HG02763 (cell line): ENCODE data around the gene SYT5.
"Not testable (repeated sequence)": the region's sequence is repeated elsewhere in the genome, so short reads cannot be mapped to it uniquely, and the experiment has no call there.

Source experiments
- ATAC-seq: cut with Tn5 transposase; IDR thresholded peaks from one replicate; pipeline ENCODE4 v1.9.1; 2021; ENCODE audit warnings: mild to moderate bottlenecking, moderate library complexity; ENCODE audit not compliant: unreplicated experiment

SYT5 gene

DNA sequence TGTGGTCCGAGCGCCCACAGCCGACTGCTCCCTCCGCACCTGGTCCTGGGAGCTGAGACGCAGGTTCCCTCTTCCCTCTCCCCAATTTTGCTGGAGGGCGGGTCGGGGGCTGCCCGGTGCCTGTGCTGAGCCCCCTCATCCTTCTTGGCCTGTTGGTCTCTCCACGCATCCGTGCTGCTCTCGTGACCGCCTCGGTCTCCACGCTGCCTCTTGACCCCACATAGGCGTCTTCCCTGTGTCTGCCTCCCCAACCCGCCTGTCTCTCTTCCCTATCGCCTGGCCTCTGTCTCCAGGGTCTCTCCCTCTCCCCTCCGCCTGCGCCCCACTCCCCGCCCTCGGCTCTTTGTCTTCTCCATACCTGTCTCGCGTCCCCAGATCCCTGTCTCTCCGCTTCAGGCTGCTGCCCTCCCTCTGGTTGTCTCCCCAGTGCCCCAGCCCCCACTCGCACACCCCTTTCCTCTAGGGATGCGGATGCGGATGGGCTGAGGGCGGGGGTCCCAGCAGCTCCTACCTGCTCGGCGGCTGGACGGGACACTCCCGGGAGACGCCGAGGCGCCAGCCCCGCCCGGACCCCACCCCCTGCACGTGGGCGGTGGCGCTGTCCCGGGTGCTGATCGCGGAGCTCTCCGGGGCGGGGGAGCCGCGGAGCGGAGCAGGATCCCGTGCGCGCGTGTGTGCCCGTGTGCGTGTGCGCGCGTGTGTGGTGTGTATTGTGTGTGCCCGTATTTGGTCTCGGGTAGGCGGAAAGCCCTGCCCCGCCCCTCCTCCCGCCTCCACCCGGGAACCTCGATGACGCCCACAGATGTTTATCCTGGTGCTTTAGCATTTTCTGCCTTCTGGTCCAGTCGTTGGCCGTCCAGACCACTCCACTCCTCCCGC, at the start of gene SYT5:
Gene SYT5 (minus strand): TSS at position 684 of the 879 bp plus-strand sequence. CDS start 1,248 bp downstream, outside the sequence.
- no peak for ATAC-seq

DNA sequence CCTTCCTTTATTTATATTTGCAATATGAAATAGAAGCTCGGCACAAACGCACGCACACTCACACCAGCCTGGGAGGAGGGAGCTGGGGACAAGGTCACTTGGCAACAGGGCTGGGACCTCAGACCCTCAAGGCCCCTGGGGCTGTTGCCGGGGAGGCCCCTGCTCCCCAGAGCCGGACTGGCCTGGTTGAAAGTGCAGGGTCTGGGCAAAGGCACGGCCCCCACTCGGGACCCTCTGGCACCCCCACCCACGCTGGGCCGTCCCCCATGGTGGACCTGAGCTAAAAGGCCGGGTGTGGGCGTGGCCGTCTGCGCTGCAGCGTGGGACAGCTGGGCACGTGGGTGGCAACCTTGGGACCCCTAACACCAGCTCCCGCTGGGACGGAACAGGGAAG, 49.7 kb upstream of the SYT5 start:
- ATAC-seq = no peak

DNA sequence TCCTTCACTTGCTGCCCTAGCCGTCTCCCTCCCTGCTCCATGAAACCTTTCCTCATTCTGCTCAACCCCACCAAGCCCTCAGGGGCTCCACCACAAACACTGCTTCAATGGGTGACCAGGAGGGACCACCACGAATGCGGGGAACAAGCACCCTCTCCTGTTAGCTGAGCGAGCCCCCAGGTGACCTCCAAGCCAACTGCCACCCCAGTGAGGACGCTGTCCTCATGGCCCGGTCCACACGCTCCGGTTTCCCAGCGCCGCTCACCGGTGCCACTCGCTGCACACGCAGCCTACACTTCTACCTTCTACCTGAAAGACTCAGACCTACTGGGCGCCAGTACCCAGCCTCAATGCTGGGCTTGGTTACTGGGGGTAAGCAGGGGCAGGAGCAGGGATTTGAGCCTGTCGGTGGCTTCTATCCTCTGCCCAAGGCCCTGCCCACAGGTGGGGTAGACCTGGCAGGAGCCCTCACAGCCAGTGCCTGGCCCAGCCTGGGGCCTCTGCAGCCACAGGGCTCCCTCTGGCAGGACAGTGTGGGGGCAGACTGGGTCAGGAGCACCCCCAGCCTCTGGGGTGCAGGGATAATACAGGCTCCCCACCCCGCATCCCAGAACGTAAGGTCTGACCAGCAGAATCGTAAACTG, 49.2 kb upstream of the SYT5 start:
- ATAC-seq = no peak

DNA sequence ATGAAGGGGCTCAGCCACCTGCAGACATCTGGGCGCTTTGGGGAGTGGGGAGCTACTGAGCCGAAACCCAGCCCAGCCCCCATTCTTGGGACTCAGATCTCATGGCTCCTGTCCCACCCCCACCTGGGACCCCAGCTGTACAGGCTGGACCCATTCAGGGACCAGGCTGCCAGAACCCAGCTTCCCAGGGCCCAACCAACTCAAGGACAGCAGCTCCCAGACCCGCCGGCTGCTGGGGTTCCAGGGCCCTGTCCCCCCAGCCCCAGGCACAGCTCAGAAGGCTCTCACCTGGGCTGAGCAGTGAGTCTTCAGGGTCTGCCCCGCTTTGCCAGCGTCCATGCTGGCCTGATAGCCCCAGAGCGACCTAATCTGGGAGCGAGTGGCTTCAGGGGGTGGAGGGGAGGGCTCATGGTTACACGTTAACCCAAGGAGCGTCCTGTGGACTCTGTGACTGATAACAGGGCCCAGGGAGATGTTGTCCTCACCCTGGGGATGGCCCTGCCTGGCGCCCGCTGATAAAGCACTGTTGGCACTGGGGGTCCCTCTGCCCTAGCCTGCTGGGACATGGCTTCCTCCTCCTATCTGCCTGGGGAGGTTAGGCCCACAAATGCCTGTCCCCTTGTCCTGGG, 48.4 kb upstream of the SYT5 start, which contains the start of gene TMEM86B:
Gene TMEM86B (minus strand): TSS at position 361 of the 629 bp plus-strand sequence. CDS start 22 bp downstream, at position 339.
- no peak for ATAC-seq

DNA sequence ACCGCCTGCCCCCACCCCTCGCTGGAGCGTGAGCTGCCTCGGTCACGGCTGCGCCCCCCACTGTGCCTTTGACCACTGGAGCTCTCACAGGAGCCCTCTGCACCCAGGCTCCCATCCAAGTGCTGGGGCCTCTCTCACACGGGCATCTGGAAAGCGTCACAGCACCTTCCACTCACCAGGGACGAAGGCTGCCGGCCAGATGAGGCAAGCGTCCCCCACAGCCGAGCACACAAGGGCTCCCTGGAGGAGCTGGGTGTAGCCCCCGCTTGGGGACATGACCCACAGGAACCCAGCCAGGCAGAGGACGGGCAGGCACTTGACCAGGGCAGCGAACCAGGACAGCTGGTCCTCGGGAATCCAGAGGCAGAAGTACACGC, 47.9 kb upstream of the SYT5 start:
- no peak for ATAC-seq

DNA sequence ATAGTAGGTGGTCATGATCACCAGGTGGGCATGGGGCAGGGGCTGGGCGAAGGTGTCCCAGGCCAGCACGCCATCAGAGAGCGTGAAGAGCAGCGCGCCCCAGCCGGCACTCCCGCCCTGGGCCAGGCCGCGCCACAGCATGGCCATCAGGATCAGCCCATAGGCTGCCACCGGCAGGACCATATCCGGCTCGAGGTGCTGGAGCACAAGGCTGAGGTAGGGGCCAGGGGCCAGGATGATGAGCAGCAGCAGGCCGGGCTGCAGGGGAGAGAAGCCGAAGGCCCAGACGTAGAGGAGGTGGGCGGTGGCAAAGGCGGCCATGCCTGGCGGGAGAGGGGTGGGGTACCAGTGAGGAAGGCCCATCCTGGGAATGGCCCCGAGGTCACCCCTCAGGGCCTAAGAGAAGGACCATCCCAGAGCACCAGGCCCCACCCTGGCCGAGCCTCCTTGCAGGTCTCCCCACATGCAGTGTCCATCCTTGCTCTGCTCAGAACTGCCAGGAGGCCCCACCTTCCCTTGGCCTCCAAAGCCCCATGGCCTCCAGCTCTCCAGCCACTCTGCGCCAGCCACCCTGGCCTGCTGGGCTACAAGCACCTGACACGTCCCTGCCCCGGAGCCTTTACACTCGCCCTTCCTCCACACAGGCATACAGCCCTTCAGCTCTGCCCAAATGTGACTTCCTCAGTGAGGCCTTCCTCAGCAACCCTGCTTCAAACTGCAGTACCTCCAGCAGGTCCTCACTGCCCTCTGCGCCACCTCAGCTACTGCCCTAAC, 47.3 kb upstream of the SYT5 start:
- ATAC-seq = no peak

DNA sequence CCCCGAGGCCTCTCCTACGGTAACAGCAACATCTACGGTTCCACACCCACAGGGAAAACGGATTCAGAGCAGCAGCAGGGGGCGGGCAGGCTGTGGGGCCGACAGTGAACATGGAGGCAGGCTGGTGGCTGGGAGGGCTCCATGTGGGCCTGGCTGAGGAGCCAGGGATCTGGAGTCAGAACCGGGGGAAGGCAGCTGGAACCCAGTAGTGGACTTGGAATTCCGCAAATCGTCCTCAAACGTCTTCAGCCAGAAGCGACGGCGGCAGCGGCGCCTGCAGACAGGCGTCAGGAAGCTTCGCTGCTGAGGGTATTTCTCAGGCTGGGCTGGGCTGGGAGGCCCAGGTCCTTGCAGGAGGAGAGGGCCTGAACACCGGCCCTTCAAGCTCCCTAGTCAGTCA, 46.7 kb upstream of the SYT5 start:
- ATAC-seq = no peak

DNA sequence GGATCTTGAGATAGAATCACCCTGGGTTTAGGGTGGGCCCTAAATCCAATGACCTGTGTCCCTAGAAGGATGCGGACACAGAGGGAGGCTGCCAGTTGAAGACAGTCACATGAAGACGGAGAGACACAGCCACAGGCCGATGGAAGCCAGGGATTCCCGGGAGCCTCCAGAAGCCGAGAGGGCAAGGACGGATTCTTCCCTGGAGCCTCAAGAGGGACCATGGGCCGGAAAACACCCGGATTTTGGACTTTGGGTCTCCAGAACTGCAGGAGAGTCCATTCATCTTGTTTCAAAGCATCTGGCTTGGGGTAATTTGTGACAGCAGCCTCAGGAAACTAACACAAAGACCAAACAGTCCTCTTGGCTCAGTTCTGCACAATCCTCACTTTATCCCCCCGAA, 46.2 kb upstream of the SYT5 start:
- ATAC-seq = no peak

DNA sequence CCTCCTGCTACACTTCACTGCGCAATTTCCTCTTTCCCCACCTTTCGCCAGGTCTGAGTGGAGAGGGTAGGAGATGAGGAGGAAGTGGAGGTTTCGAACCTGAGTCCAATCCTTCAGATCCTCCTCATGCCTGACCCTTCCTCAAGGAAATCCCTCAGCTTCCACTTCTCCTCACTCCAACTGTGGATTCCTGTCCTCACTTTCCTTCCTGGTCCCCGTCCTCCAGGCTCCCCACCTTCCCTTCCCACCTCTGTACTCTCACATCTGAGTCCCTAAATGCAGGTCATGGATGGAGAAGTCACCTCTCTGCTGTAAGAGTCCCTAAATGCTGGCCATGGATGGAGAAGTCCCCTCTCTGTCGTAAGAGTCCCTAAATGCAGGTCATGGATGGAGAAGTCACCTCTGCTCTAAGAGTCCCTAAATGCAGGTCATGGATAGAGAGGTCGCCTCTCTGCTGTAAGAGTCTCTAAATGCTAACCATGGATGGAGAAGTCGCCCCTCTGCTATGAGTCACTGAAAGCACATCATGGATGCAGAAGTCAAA, 45.4 kb upstream of the SYT5 start:
- no peak for ATAC-seq

DNA sequence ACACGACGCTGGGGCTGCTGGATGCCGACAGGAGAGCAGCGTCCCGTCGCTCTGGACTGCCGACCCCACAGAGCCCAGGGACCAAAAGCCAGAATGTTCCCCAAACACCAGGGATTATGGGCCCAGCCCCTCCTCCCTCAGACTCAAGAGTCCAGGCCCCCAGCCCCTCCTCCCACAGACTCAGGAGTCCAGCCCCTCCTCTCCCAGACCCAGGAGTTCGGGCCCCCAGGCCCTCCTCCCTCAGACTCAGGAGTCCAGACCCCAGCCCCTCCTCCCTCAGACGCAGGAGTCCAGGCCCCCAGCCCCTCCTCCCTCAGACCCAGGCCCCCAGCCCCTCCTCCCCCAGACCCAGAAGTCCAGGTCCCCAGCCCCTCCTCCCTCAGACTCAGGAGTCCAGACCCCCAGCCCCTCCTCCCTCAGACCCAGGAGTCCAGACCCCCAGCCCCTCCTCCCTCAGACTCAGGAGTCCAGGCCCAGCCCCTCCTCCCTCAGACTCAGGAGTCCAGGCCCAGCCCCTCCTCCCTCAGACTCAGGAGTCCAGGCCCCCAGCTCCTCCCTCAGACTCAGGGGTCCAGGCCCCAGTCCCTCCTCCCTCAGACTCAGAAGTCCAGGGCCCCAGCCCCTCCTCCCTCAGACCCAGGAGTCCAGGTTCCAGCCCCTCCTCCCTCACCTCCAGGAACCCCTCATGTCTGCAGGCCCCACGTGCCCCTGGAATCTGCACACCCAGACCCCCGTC, 44.8 kb upstream of the SYT5 start:
- ATAC-seq = not testable (repeated sequence)

DNA sequence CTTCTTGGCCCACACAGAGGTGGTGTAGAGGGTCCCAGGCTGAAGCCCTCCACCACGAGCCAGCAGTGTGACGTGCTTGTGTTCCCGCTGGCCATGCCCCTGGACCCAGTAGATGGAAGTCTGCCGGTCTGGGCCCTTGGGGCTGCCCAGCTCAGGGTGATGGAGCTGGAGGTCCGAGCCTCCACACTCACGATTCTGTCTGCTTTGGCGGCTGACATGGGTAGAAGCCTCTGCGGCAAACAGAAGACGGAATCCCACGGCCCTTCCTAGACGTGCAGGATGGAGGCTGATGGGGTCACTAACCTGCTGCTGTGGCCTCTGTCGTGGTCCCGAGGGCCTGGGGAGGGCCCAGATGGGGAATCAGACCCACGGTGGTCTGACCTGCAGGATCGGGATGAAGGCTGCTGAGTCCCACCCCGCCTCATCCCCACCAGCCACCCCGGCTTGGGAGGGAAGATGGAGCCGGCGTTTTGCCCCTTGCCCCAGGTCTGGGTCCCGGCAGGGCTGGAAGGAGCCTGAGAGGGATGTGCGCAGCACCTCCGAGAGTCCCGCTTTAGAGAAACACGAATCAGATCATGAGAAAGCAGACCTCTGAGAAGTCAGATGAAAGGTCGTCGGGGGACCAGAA, 44.1 kb upstream of the SYT5 start:
- no peak for ATAC-seq

DNA sequence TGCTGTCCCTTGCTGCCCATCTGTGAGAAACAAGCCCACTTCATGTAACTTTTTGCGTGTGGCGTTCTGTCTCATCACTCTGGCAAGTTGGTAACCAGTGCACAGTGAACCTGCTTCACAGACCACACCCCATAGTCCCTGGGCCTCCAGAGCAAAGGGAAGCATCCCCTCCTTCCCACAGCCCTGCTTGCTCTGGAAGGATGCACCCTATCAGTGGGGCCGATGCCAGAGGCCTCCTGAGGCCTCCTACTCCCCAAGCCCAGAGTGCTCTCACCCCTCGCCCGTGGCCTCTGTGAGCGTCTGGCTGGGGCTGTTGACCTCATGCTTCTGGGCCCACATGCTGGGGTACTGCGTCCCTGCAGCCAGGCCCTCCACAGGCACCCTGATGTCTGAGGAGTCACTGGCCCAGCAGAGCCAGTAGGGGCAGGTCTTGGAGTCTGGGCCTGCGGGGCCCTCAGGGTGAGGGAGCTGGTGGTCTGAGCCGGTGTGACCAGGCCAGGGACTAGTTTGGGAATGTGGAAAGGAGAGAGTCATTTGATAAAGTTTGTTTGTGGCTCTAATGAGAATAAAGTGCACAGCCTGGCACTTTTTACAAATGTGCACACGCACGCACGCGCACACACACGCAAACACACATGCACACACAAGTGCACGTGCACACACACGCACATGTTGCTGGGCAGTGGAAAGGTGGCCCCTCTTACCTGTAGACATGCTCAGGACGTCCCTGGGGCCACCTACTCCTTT, 43.4 kb upstream of the SYT5 start:
- ATAC-seq = no peak

DNA sequence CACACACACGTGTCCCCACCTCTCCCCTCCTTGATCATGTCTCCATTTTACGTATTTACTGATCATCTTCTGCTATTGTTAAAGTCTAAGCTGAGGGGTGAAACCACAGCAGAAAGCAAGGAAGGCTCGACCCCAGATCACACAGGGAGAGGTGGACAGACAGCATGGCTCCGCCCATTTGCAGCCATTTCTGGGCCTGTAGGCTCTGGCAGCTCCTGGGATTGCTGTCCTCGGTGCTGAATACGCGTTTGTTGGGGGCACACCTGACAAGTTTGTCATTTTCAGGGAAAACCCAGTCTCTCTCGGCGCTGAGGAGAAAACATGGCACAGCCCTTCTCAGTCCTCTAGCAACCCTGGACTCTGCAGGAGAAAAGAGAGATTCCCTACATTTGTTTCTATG, 40.4 kb upstream of the SYT5 start:
- ATAC-seq = no peak

DNA sequence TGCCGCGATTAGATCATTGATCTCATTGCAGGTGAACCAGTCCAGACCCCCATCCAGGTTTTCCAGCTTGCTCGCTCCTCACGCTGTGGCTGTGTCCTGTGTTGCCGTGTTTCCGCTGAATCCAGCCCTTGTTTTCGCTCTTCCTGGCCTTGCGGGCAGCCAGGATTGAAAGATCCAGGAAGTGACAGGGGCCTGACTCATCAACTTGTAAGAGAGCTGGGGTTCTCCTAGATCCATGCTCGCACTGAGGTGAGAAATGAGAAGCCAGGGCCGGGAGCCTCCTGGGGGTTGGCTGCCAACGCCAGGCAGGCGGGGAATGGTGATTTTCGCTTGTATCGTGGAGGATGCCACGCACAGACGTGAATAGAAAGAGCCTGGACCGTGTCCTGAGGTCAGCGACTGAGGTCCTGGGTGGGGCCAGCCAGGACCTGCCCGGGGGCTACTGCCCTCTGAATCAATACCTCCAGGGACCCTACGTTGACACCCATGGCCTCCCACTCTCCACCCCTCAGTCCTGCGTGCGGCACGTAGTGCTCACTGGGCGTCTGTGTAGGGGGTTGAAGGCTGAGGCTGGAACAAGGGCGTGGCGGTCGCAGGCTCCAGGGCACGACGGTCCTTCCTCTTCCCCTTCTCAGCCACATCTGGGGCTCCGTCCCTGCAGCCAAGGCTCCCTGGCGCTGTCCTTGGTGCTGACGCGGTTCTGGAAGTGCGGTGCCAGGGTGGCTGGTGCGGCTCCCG, 36.5 kb upstream of the SYT5 start:
- ATAC-seq = no peak

DNA sequence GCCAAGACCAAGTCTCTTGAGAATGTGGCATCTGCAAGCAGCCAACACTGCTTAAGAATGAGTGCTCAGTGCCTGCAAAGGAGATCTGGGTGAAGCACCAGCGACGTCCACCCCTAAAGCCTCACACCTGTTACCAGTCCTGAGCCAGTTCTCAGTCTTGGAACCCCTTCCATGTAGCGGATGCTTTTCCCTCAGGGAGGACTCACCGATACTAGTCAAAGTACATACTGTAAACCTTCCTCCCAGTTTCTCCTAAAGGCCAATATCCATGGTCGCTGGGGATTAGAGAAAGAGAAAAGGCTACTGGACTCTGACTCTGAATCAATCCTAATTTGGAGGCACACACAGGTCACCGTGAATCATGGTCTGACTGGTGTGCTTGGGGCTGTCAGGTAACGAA, 33.5 kb upstream of the SYT5 start:
- no peak for ATAC-seq

DNA sequence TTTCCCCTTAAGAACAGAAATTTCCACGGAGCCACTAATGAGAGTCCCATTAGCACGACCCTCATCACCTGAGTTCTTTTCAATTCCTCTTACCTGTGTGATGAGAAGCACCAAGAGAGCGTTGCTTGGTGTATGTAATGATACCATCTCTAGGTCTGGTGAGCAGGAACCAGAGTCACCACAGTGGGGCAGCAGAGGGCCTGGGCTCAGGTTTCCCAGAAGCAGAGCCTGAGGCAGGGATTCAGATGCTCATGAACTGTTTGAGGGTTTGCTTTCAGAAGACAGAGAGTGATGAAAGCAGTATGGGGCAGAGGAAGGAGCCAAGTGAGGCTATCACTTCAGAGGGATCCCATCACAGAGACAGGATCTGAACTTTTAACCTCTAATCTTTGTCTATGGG, 32.4 kb upstream of the SYT5 start:
- ATAC-seq = no peak

DNA sequence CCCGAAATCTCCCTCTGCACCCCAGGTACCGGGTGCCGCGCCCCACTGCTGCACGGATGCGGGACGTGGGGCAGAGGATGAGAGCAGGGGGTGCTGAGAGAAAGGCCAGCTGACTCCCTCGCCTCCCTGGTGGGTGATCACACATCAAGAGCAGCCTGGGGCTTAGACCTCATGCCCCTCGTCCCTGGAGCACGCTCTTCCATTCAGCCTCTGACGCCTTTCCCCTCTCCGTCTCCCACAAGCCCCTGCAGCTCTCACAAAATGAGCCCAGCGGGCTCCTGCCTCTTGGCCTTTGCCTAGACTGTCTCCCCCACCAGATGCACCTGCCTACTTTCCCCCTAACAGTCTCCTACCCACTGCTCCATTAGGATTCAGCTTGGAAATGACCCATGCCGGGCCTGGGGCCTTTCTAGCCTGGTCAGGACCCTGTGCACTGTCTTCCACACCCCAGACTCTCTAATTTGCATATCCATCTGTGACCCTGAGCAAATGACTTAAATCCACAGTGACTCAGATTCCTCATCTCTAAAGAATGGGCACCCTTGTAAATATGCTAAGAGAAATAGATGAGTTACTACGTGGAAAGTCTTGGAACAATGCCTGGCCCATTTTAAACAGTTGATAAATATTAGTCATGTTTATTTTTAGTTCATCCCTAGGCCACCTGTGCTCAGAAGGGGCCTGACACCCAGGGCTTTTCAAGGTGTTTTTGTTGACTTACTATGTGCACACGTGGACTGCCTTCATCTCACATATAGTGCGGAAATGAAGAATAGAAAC, 29.8 kb upstream of the SYT5 start:
- ATAC-seq = no peak
